SK-N-SH treated with all-trans-retinoic acid at 6 μM for 48 hours (cell line): Measurements from ENCODE around the gene DRAXIN.

ENCODE experiments used
- ATAC-seq: fragments of 200-7000 bp; cut with Tn5 transposase; 3 replicates; pipeline ENCODE4 v1.9.1; 2020; ENCODE audit warnings: mild to moderate bottlenecking, moderate library complexity
- ARNTL ChIP-seq: fragments of 450-650 bp; formaldehyde crosslinking; IDR thresholded peaks from 2 replicates; pipeline ENCODE4 v1.5.0; 2020; ENCODE audit warnings: low read depth, mild to moderate bottlenecking, moderate library complexity, borderline replicate concordance
- BACH2 ChIP-seq: fragments of 250-450 bp; sonication (Bioruptor Pico); IDR thresholded peaks from 2 replicates; pipeline ENCODE4 v1.9.0; 2021; ENCODE audit warnings: mild to moderate bottlenecking, borderline replicate concordance
- CREB5 ChIP-seq: fragments of 250-450 bp; sonication (Bioruptor Pico); IDR thresholded peaks from 2 replicates; pipeline ENCODE4 v1.5.1; 2020; ENCODE audit warnings: low read depth, mild to moderate bottlenecking, moderate library complexity
- CSDC2 ChIP-seq: fragments of 250-450 bp; sonication (Bioruptor Pico); IDR thresholded peaks from 2 replicates; pipeline ENCODE4 v1.5.0; 2020; ENCODE audit warnings: mild to moderate bottlenecking, moderate library complexity
- CSRNP3 ChIP-seq: fragments of 250-450 bp; sonication (Bioruptor Pico); IDR thresholded peaks from 2 replicates; pipeline ENCODE4 v1.5.1; 2021; ENCODE audit warnings: mild to moderate bottlenecking, moderate library complexity
- ESRRG ChIP-seq: fragments of 250-450 bp; sonication (Bioruptor Pico); IDR thresholded peaks from 2 replicates; pipeline ENCODE4 v1.6.1; 2021; ENCODE audit warnings: mild to moderate bottlenecking
- ISL1 ChIP-seq: fragments of 250-450 bp; sonication (Bioruptor Pico); IDR thresholded peaks from 2 replicates; pipeline ENCODE4 v2.1.2; 2022; ENCODE audit warnings: mild to moderate bottlenecking, moderate library complexity
- OSR1 ChIP-seq: fragments of 250-450 bp; sonication (Bioruptor Pico); IDR thresholded peaks from 2 replicates; pipeline ENCODE4 v1.8.0; 2022; ENCODE audit warnings: moderate library complexity, mild to moderate bottlenecking, inconsistent platforms
- PPARA ChIP-seq: fragments of 250-450 bp; sonication (Bioruptor Pico); IDR thresholded peaks from 2 replicates; pipeline ENCODE4 v1.5.0; 2020; ENCODE audit warnings: mild to moderate bottlenecking, borderline replicate concordance
- SNAI2 ChIP-seq: fragments of 250-450 bp; sonication (Bioruptor Pico); IDR thresholded peaks from 2 replicates; pipeline ENCODE4 v1.5.0; 2020; ENCODE audit warnings: mild to moderate bottlenecking, moderate library complexity
- TCF4 ChIP-seq: fragments of 250-450 bp; sonication (Bioruptor Pico); IDR thresholded peaks from 2 replicates; pipeline ENCODE4 v1.8.0; 2021; ENCODE audit warnings: mild to moderate bottlenecking, moderate library complexity, borderline replicate concordance
- TOX ChIP-seq: fragments of 250-450 bp; sonication (Bioruptor Pico); IDR thresholded peaks from 2 replicates; pipeline ENCODE4 v1.8.0; 2021; ENCODE audit warnings: mild to moderate bottlenecking, moderate library complexity, borderline replicate concordance
- ZC3H10 ChIP-seq: fragments of 250-450 bp; sonication (Bioruptor Pico); IDR thresholded peaks from 2 replicates; pipeline ENCODE4 v1.5.1; 2021; ENCODE audit warnings: mild to moderate bottlenecking, moderate library complexity
- ZFP3 ChIP-seq: fragments of 250-450 bp; sonication (Bioruptor Pico); IDR thresholded peaks from 2 replicates; pipeline ENCODE4 v1.5.0; 2020; ENCODE audit warnings: mild to moderate bottlenecking, moderate library complexity
- ZFP30 ChIP-seq: fragments of 450-650 bp; formaldehyde crosslinking; IDR thresholded peaks from 2 replicates; pipeline ENCODE4 v1.5.0; 2022; ENCODE audit warnings: mild to moderate bottlenecking, moderate library complexity
- ZNF565 ChIP-seq: fragments of 450-650 bp; formaldehyde crosslinking; conservative IDR thresholded peaks from 2 replicates; pipeline ENCODE4 v1.5.0; 2020; ENCODE audit warnings: low read depth, mild to moderate bottlenecking, moderate library complexity
- ZNF70 ChIP-seq: fragments of 450-650 bp; formaldehyde crosslinking; IDR thresholded peaks from 2 replicates; pipeline ENCODE4 v1.5.0; 2020; ENCODE audit warnings: mild to moderate bottlenecking, moderate library complexity
- ZNF8 ChIP-seq: fragments of 450-650 bp; formaldehyde crosslinking; IDR thresholded peaks from 2 replicates; pipeline ENCODE4 v1.5.0; 2020; ENCODE audit warnings: mild to moderate bottlenecking, moderate library complexity
- TF ChIP-seq, protein P1 (sequence below): fragments of 250-450 bp; sonication (Bioruptor Pico); IDR thresholded peaks from 2 replicates; pipeline ENCODE4 v1.5.0; 2020; ENCODE audit warnings: mild to moderate bottlenecking, moderate library complexity
- TF ChIP-seq, protein P2 (sequence below): fragments of 250-450 bp; sonication (Bioruptor Pico); IDR thresholded peaks from 2 replicates; pipeline ENCODE4 v1.8.0; 2020; ENCODE audit warnings: mild to moderate bottlenecking, moderate library complexity, borderline replicate concordance
- TF ChIP-seq, protein P3 (sequence below): fragments of 250-450 bp; sonication (Bioruptor Pico); IDR thresholded peaks from 2 replicates; pipeline ENCODE4 v1.8.0; 2021; ENCODE audit warnings: low read depth, mild to moderate bottlenecking, moderate library complexity, borderline replicate concordance

The DRAXIN gene

DNA sequence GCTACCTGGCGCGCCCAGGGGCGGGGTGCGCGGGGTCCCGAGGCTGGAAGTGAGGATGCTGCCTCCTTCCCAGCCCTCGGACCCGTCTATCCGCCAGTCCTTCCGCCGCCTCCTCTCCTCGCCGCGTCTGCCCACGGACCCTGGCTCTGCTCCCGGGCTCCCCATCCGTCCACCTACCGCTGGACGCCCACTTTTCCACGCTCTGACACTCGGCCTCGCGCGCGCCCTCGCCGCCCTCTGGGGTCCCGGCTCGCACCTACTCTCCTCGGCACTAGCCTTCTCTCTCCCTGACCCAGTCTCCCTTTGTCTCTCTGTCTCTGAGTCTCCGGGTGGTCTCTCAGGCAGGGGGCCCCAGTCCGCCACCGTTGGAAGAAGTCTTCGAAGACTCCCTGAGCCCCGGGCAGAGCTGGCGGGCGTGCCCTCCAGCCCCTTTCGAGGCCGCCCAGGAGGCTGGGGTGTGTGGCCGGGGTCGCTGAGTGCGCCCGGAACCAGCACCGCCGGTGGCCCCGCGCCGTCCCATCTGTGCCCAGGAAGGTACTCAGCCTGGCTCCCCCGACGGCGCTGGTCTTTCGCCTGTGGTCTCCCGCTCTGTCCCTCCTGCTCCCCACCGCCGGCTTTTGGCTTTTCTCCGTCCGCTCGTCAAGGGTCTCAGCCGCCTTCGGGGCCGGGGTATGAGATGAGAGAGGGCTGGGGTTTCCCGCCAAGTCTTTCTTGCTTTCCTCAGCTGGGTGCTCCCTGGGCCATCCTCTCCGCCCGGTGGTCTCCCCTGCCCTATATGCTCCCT is 610 bp downstream of the DRAXIN start:
- TF ChIP-seq CREB5 (CRISPR knock-in tag) (no peak), CSRNP3 (no peak), ZFP3 (no peak), SNAI2 (CRISPR knock-in tag) (no peak), BACH2 (no peak), ESRRG (no peak), TCF4 (CRISPR knock-in tag) (no peak), ZNF565 (CRISPR knock-in tag) (no peak), ZC3H10 (CRISPR knock-in tag) (no peak), ISL1 (CRISPR knock-in tag) (no peak), ZFP30 (CRISPR knock-in tag) (no peak), ZNF8 (CRISPR knock-in tag) (no peak), CSDC2 (CRISPR knock-in tag) (no peak), PPARA (CRISPR knock-in tag) (no peak), ZNF70 (CRISPR knock-in tag) (no peak), OSR1 (no peak)
- TF ChIP-seq, protein P1, sequence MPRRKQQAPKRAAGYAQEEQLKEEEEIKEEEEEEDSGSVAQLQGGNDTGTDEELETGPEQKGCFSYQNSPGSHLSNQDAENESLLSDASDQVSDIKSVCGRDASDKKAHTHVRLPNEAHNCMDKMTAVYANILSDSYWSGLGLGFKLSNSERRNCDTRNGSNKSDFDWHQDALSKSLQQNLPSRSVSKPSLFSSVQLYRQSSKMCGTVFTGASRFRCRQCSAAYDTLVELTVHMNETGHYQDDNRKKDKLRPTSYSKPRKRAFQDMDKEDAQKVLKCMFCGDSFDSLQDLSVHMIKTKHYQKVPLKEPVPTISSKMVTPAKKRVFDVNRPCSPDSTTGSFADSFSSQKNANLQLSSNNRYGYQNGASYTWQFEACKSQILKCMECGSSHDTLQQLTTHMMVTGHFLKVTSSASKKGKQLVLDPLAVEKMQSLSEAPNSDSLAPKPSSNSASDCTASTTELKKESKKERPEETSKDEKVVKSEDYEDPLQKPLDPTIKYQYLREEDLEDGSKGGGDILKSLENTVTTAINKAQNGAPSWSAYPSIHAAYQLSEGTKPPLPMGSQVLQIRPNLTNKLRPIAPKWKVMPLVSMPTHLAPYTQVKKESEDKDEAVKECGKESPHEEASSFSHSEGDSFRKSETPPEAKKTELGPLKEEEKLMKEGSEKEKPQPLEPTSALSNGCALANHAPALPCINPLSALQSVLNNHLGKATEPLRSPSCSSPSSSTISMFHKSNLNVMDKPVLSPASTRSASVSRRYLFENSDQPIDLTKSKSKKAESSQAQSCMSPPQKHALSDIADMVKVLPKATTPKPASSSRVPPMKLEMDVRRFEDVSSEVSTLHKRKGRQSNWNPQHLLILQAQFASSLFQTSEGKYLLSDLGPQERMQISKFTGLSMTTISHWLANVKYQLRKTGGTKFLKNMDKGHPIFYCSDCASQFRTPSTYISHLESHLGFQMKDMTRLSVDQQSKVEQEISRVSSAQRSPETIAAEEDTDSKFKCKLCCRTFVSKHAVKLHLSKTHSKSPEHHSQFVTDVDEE (CRISPR knock-in tag): no peak
- TF ChIP-seq, protein P2, sequence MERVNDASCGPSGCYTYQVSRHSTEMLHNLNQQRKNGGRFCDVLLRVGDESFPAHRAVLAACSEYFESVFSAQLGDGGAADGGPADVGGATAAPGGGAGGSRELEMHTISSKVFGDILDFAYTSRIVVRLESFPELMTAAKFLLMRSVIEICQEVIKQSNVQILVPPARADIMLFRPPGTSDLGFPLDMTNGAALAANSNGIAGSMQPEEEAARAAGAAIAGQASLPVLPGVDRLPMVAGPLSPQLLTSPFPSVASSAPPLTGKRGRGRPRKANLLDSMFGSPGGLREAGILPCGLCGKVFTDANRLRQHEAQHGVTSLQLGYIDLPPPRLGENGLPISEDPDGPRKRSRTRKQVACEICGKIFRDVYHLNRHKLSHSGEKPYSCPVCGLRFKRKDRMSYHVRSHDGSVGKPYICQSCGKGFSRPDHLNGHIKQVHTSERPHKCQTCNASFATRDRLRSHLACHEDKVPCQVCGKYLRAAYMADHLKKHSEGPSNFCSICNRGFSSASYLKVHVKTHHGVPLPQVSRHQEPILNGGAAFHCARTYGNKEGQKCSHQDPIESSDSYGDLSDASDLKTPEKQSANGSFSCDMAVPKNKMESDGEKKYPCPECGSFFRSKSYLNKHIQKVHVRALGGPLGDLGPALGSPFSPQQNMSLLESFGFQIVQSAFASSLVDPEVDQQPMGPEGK (CRISPR knock-in tag): no peak
- TF ChIP-seq, protein P3, sequence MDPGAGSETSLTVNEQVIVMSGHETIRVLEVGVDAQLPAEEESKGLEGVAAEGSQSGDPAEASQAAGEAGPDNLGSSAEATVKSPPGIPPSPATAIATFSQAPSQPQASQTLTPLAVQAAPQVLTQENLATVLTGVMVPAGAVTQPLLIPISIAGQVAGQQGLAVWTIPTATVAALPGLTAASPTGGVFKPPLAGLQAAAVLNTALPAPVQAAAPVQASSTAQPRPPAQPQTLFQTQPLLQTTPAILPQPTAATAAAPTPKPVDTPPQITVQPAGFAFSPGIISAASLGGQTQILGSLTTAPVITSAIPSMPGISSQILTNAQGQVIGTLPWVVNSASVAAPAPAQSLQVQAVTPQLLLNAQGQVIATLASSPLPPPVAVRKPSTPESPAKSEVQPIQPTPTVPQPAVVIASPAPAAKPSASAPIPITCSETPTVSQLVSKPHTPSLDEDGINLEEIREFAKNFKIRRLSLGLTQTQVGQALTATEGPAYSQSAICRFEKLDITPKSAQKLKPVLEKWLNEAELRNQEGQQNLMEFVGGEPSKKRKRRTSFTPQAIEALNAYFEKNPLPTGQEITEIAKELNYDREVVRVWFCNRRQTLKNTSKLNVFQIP (CRISPR knock-in tag): no peak
- TF ChIP-seq, all 23 proteins: peak for 0
- ATAC-seq: no peak

GRCh38 chr1:11693024-11693590 is 1.6 kb downstream of the DRAXIN start:
- ATAC-seq: peak; percentile 82
- TF ChIP-seq ISL1 (CRISPR knock-in tag) (no peak), ZFP30 (CRISPR knock-in tag) (no peak), TCF4 (CRISPR knock-in tag) (no peak), ZNF70 (CRISPR knock-in tag) (no peak), ARNTL (CRISPR knock-in tag) (no peak), OSR1 (no peak), SNAI2 (CRISPR knock-in tag) (no peak), ZNF565 (CRISPR knock-in tag) (no peak), CSRNP3 (no peak), TOX (CRISPR knock-in tag) (no peak)
- TF ChIP-seq, protein P3 (CRISPR knock-in tag): no peak
- TF ChIP-seq, protein P1 (CRISPR knock-in tag): no peak
